HepG2 (cell line): ENCODE results near the gene SLC25A48. TPM values are rescaled to one million over a fixed set of nuclear protein-coding genes. Genes with fewer than 3 reads are reported as not detected.

Experiments used
- ATAC-seq: fragments of 200-7000 bp; cut with Tn5 transposase; 3 replicates; pipeline ENCODE4 v1.9.1; 2020; ENCODE audit warnings: mild to moderate bottlenecking, moderate library complexity
- BruUV-seq: library from RNA; stranded (reverse); fragments of 400-500 nt; replicated peaks from 2 replicates; lab custom pipeline; 2021; lab: Mats Ljungman, UMichigan
- CTCF ChIA-PET: fragments of 300-600 bp; formaldehyde crosslinking; extraction: SDS; loops from one replicate; lab custom pipeline; 2021; ENCODE audit warnings: low total read pairs, inconsistent platforms, low intra/inter-chr PET ratio; lab: Yijun Ruan, JAX
- POLR2A ChIA-PET: fragments of 350-600 bp; sonication (Branson Sonifier 250); formaldehyde crosslinking; loops from one replicate; lab custom pipeline; 2020; ENCODE audit warnings: antibody characterized with exemption, inconsistent platforms; lab: Yijun Ruan, JAX
- DNase-seq: peaks from one replicate; pipeline ENCODE4 v3.0.0-alpha.2; 2015; ENCODE audit warnings: low spot score
- FAIRE-seq: peaks from 3 replicates; lab custom pipeline; 2011; peaks lifted over from hg19 to GRCh38; lab: Jason Lieb, UNC
- H2AFZ ChIP-seq: one replicate; pipeline ENCODE4 v1.6.1; 2011; ENCODE audit warnings: low read length, inconsistent platforms
- H3K27ac ChIP-seq: fragments of 300-600 bp; 3 replicates; pipeline ENCODE4 v1.8.0; 2011; ENCODE audit warnings: mixed run types, mild to moderate bottlenecking, mixed read lengths, low read length, inconsistent platforms; ENCODE audit not compliant: insufficient read depth; ENCODE audit errors: extremely low read length
- H3K27me3 ChIP-seq, 2 experiments: fragments of 200-600 bp in 1 of 2; 2 replicates in 1 of 2; 3 replicates in 1 of 2; pipeline versions ENCODE4 v1.6.0 to v1.8.0; 2011; ENCODE audit warnings: low read length in 2 of 2, mild to moderate bottlenecking in 2 of 2, moderate library complexity in 2 of 2, inconsistent platforms in 1 of 2; ENCODE audit not compliant: insufficient read depth in 2 of 2, control insufficient read depth in 1 of 2
- H3K36me3 ChIP-seq, 2 experiments: fragments of 200-600 bp in 1 of 2; replicated peaks in 1 of 2; 2 replicates in 1 of 2; 3 replicates in 1 of 2; pipeline versions ENCODE4 v1.5.1 to v1.8.0; 2011; ENCODE audit warnings: low read length in 2 of 2, inconsistent platforms in 1 of 2; ENCODE audit not compliant: insufficient read depth in 2 of 2, control insufficient read depth in 1 of 2
- H3K4me1 ChIP-seq: 2 replicates; pipeline ENCODE4 v1.5.1; 2012; ENCODE audit warnings: low read length, inconsistent platforms; ENCODE audit not compliant: insufficient read depth
- H3K4me2 ChIP-seq: 2 replicates; pipeline ENCODE4 v1.6.0; 2011; ENCODE audit warnings: low read depth, low read length, inconsistent platforms
- H3K4me3 ChIP-seq, 3 experiments: fragments of 200-600 bp in 1 of 3; sonication (generic), shearing (Covaris generic) in 1 of 3; replicated peaks in 1 of 3; 2 replicates each; pipeline ENCODE4 v1.5.1; 2011 to 2016; ENCODE audit warnings: low read length in 3 of 3, inconsistent platforms in 2 of 3, low read depth in 2 of 3, mild to moderate bottlenecking in 2 of 3, control low read depth in 1 of 3, mixed read lengths in 1 of 3; ENCODE audit not compliant: insufficient read depth in 1 of 3
- H3K79me2 ChIP-seq: one replicate; pipeline ENCODE4 v1.6.1; 2011; ENCODE audit warnings: low read length, inconsistent platforms; ENCODE audit not compliant: insufficient read depth
- H3K9ac ChIP-seq: 2 replicates; pipeline ENCODE4 v1.6.0; 2011; ENCODE audit warnings: mild to moderate bottlenecking, low read depth, low read length, inconsistent platforms; ENCODE audit not compliant: insufficient read depth
- H3K9me3 ChIP-seq: 2 replicates; pipeline ENCODE4 v1.5.1; 2012; ENCODE audit warnings: mild to moderate bottlenecking, low read length
- H4K20me1 ChIP-seq: 2 replicates; pipeline ENCODE4 v1.6.0; 2011; ENCODE audit warnings: inconsistent platforms, mild to moderate bottlenecking, low read length, moderate library complexity; ENCODE audit not compliant: insufficient read depth
- GLI4 ChIP-seq: sonication (generic); formaldehyde crosslinking; IDR thresholded peaks from 2 replicates; pipeline ENCODE4 v1.5.1; 2020; ENCODE audit warnings: missing genetic modification reagents, mild to moderate bottlenecking, moderate library complexity, borderline replicate concordance
- HOXA5 ChIP-seq: sonication (generic); formaldehyde crosslinking; IDR thresholded peaks from 2 replicates; pipeline ENCODE4 v1.4.0; 2020; ENCODE audit warnings: missing genetic modification reagents
- KDM5B ChIP-seq: sonication (generic); formaldehyde crosslinking; IDR thresholded peaks from 2 replicates; pipeline ENCODE4 v1.4.0; 2020; ENCODE audit warnings: missing genetic modification reagents, mild to moderate bottlenecking, borderline replicate concordance
- MIER2 ChIP-seq: IDR thresholded peaks from 2 replicates; pipeline ENCODE4 v1.6.1; 2016; ENCODE audit warnings: missing biosample characterization, missing genetic modification reagents
- PTBP1 ChIP-seq: fragments of 200-400 bp; formaldehyde crosslinking; IDR thresholded peaks from 2 replicates; pipeline ENCODE4 v1.6.1; 2018; ENCODE audit warnings: low read length, low read depth; ENCODE audit not compliant: poor library complexity, severe bottlenecking
- SALL1 ChIP-seq: sonication (generic); formaldehyde crosslinking; IDR thresholded peaks from 2 replicates; pipeline ENCODE4 v1.8.0; 2022; ENCODE audit warnings: mild to moderate bottlenecking, missing genetic modification reagents
- SMC3 ChIP-seq: IDR thresholded peaks from 2 replicates; pipeline ENCODE4 v1.6.1; 2011; ENCODE audit warnings: low read length, improper control_type of control experiment
- TEAD3 ChIP-seq: optimal IDR thresholded peaks from 2 replicates; pipeline ENCODE3; 2016; ENCODE audit warnings: borderline replicate concordance
- ZNF780A ChIP-seq: sonication (generic); formaldehyde crosslinking; IDR thresholded peaks from 2 replicates; pipeline ENCODE4 v1.8.0; 2022; ENCODE audit warnings: mild to moderate bottlenecking, missing genetic modification reagents, moderate library complexity
- ZNF800 ChIP-seq: sonication (generic); formaldehyde crosslinking; IDR thresholded peaks from 2 replicates; pipeline ENCODE4 v1.4.0; 2020; ENCODE audit warnings: missing genetic modification reagents
- ZNF83 ChIP-seq: sonication (generic); formaldehyde crosslinking; IDR thresholded peaks from 2 replicates; pipeline ENCODE4 v1.4.0; 2020; ENCODE audit warnings: missing genetic modification reagents, mild to moderate bottlenecking, borderline replicate concordance
- WGBS: methylation state at CpG from one replicate; pipeline ENCODE4 v1.1.6; 2017; ENCODE audit warnings: low lambda C conversion rate; 5-methylcytosine and 5-hydroxymethylcytosine counted together
- in situ Hi-C: cut with HindIII; loops from 2 replicates; pipeline ENCODE4 v1.10.0; 2017; ENCODE audit warnings: low pct_unique_long_range_greater_than_20kb; ENCODE audit not compliant: extremely low pct_ligation_motif_present
- intact Hi-C: fragments of 100-400 bp; cut with micrococcal nuclease; formaldehyde crosslinking; loops from one replicate; pipeline ENCODE4 v1.10.0; 2022; ENCODE audit not compliant: unreplicated experiment
- polyA plus RNA-seq, 8 experiments: library from polyadenylated mRNA; depleted of rRNA in 3 of 8; stranded (reverse) in 7 of 8; unstranded in 1 of 8; fragments of >200 nt; fragmentation: Illumina TruSeq in 4 of 8; extraction: Trizol in 4 of 8; gene quantifications; 2 replicates each; pipeline versions ENCODE4 v1.2.1 to v1.2.3, GENCODE V29; 2011 to 2016; ENCODE audit warnings: low read depth in 4 of 8, missing spikeins in 1 of 8, mixed read lengths in 1 of 8; ENCODE audit not compliant: insufficient read depth in 1 of 8
- total RNA-seq, 5 experiments: library from RNA; depleted of rRNA; stranded (reverse); fragments of >200 nt; fragmentation: Illumina TruSeq; extraction: Trizol; gene quantifications; 2 replicates each; pipeline ENCODE4 v1.2.3, GENCODE V29; 2016; ENCODE audit warnings: low read depth in 1 of 5
- TF ChIP-seq, protein P1 (sequence below): IDR thresholded peaks from 2 replicates; pipeline ENCODE4 v1.6.1; 2016; ENCODE audit warnings: missing biosample characterization, missing genetic modification reagents, low read depth
- TF ChIP-seq, protein P2 (sequence below): sonication (generic); formaldehyde crosslinking; IDR thresholded peaks from 2 replicates; pipeline ENCODE4 v1.4.0; 2020; ENCODE audit warnings: missing genetic modification reagents, borderline replicate concordance
- TF ChIP-seq, protein P3 (sequence below): sonication (generic); formaldehyde crosslinking; IDR thresholded peaks from 2 replicates; pipeline ENCODE4 v1.5.0; 2020; ENCODE audit warnings: mild to moderate bottlenecking, missing genetic modification reagents, borderline replicate concordance
- TF ChIP-seq, protein P4 (sequence below): sonication (generic); formaldehyde crosslinking; IDR thresholded peaks from 2 replicates; pipeline ENCODE4 v1.5.1; 2020; ENCODE audit warnings: missing genetic modification reagents, mild to moderate bottlenecking, borderline replicate concordance

Gene SLC25A48
- total and polyA plus RNA-seq, 2 of the 13 experiments (the other 11 are each of a cell fraction or from before 2014, with no cell fraction given) = 0.17 to 4.5 TPM

GRCh38 chr5:135916638-135917263 is 82.3 kb downstream of the SLC25A48 start:
- BruUV-seq = no TSS peak
- Histone ChIP-seq H3K27ac (no peak overlapping the region), H2AFZ (no peak overlapping the region), H3K79me2 (no peaks in the 10 kb centered on the region), H3K27me3 (peaks cover 2 to 49% of the 10 kb centered on the region in 2 experiments; a peak in 4 of 5 replicates), H3K4me1 (no peaks in the 10 kb centered on the region), H3K4me2 (no peak overlapping the region), H3K36me3 (no peaks in the 10 kb centered on the region), H3K4me3 (no peak overlapping the region), H3K9ac (no peak overlapping the region), H3K9me3 (no peaks in the 10 kb centered on the region), H4K20me1 (no peaks in the 10 kb centered on the region)
- 37% methylated on average over 8 of the region's 8 CpGs for WGBS
- no peak for DNase-seq
- CTCF ChIA-PET = no interaction called here
- no peak for ATAC-seq
- POLR2A ChIA-PET = no interaction called here
- no peak for FAIRE-seq
- in situ Hi-C loops (no loop called here), intact Hi-C loops (no loop called here)
- TF ChIP-seq GLI4 (no peak), ZNF780A (CRISPR knock-in tag) (no peak), KDM5B (CRISPR knock-in tag) (no peak), PTBP1 (no peak), ZNF800 (CRISPR knock-in tag) (no peak), TEAD3 (no peak), ZNF83 (CRISPR knock-in tag) (no peak), HOXA5 (no peak), SALL1 (no peak), MIER2 (CRISPR knock-in tag) (no peak), SMC3 (no peak)
- TF ChIP-seq, protein P1, sequence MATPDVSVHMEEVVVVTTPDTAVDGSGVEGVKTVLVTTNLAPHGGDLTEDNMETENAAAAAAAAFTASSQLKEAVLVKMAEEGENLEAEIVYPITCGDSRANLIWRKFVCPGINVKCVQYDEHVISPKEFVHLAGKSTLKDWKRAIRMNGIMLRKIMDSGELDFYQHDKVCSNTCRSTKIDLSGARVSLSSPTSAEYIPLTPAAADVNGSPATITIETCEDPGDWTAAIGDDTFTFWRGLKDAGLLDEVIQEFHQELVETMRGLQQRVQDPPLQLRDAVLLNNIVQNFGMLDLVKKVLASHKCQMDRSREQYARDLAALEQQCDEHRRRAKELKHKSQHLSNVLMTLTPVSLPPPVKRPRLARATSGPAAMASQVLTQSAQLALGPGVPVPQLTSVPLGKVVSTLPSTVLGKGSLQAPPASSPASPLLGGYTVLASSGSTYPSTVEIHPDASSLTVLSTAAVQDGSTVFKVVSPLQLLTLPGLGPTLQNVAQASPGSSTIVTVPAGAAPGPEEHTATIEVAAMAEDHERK (CRISPR knock-in tag) = no peak
- TF ChIP-seq, protein P2, sequence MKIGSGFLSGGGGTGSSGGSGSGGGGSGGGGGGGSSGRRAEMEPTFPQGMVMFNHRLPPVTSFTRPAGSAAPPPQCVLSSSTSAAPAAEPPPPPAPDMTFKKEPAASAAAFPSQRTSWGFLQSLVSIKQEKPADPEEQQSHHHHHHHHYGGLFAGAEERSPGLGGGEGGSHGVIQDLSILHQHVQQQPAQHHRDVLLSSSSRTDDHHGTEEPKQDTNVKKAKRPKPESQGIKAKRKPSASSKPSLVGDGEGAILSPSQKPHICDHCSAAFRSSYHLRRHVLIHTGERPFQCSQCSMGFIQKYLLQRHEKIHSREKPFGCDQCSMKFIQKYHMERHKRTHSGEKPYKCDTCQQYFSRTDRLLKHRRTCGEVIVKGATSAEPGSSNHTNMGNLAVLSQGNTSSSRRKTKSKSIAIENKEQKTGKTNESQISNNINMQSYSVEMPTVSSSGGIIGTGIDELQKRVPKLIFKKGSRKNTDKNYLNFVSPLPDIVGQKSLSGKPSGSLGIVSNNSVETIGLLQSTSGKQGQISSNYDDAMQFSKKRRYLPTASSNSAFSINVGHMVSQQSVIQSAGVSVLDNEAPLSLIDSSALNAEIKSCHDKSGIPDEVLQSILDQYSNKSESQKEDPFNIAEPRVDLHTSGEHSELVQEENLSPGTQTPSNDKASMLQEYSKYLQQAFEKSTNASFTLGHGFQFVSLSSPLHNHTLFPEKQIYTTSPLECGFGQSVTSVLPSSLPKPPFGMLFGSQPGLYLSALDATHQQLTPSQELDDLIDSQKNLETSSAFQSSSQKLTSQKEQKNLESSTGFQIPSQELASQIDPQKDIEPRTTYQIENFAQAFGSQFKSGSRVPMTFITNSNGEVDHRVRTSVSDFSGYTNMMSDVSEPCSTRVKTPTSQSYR (CRISPR knock-in tag) = no peak
- TF ChIP-seq, protein P3, sequence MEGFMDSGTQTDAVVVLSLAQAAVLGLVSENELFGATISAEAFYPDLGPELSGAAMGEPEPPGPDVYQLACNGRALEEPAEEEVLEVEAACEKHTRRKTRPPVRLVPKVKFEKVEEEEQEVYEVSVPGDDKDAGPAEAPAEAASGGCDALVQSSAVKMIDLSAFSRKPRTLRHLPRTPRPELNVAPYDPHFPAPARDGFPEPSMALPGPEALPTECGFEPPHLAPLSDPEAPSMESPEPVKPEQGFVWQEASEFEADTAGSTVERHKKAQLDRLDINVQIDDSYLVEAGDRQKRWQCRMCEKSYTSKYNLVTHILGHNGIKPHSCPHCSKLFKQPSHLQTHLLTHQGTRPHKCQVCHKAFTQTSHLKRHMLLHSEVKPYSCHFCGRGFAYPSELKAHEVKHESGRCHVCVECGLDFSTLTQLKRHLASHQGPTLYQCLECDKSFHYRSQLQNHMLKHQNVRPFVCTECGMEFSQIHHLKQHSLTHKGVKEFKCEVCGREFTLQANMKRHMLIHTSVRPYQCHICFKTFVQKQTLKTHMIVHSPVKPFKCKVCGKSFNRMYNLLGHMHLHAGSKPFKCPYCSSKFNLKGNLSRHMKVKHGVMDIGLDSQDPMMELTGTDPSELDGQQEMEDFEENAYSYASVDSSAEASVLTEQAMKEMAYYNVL (CRISPR knock-in tag) = no peak
- TF ChIP-seq, protein P4, sequence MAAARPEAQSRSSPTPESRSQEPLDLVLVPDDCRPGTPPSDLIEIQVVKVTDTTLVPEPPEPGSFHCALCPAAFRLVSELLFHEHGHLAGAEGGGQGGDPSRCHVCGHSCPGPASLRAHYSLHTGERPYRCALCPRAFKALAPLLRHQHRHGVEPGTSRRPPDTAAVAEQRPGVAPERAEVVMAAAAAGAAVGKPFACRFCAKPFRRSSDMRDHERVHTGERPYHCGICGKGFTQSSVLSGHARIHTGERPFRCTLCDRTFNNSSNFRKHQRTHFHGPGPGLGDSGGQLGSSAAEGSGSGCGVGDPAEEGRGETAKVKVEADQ = no peak
